ENCODE data around the gene C4orf33. TPM values are rescaled to one million over a fixed set of nuclear protein-coding genes. Genes with fewer than 3 reads are reported as not detected.
A peak's percentile ranks its signal among the peaks of the same experiment; 100 is the strongest.

Gene C4orf33
- total and polyA plus RNA-seq, 4 experiments from 2014 or later, result 4.6 to 7.6 (median 6.0) TPM

GRCh38 chr4:129094347-129094746 is 1.6 kb upstream of the C4orf33 start:
- peak overlapping the region in 6 of 8 donors; percentile 10 to 57 (median 30) for H3K4me3 Mint-ChIP-seq

GRCh38 chr4:129098531-129099001 is 2.6 kb downstream of the C4orf33 start:
- Mint-ChIP-seq H3K27me3 (no peaks in the 10 kb centered on the region), H3K4me3 (peak overlapping the region in 1 of 8 donors; percentile 21), H3K9me3 (no peaks in the 10 kb centered on the region), H3K27ac (no peak overlapping the region), H3K4me1 (peaks cover 14 to 31% (median 22%) of the 10 kb centered on the region in 4 donors), H3K36me3 (peaks cover 5 to 7% of the 10 kb centered on the region in 2 donors)
- POLR2A ChIA-PET (ENCODE audit: partially characterized antibody), result no interaction called here
- Histone ChIP-seq H3K4me1 (ENCODE audit: insufficient read depth, low read length) (peaks cover 26% of the 10 kb centered on the region), H3K36me3 (ENCODE audit: insufficient read depth, low read length) (no peaks in the 10 kb centered on the region), H3K4me3 (ENCODE audit: low read length in 2 of 2) (no peak overlapping the region), H3K27me3 (ENCODE audit: insufficient read depth, low read length) (no peaks in the 10 kb centered on the region), H3K27ac (ENCODE audit: low read depth, low read length) (no peak overlapping the region), H3K9me3 (ENCODE audit: control insufficient read depth in 1 of 2, low read length in 2 of 2) (no peaks in the 10 kb centered on the region)
- intact Hi-C loops (cut with micrococcal nuclease), result no loop called here
- CTCF ChIA-PET (ENCODE audit: partially characterized antibody), result no interaction called here
- no peak for DNase-seq

More at GRCh38 chr4:129094347-129094746, 1.6 kb upstream of the C4orf33 start:
- peak overlapping the region in 2 of 7 donors; percentile 33 to 95 for H3K27ac Mint-ChIP-seq
- CTCF ChIA-PET (ENCODE audit: partially characterized antibody), result interaction anchor here (0.5 to 2.7 kb wide), 3 partner anchors 10 to 1030 kb away, joined by 3 to 9 read pairs (median 5); no protein-coding TSS in a partner anchor
- H3K27me3 Mint-ChIP-seq, result no peaks in the 10 kb centered on the region
- Histone ChIP-seq H3K27me3 (ENCODE audit: insufficient read depth, low read length) (no peaks in the 10 kb centered on the region), H3K4me3 (ENCODE audit: low read length in 2 of 2) (no peak overlapping the region), H3K4me1 (ENCODE audit: insufficient read depth, low read length) (peaks cover 54% of the 10 kb centered on the region), H3K36me3 (ENCODE audit: insufficient read depth, low read length) (no peaks in the 10 kb centered on the region), H3K9me3 (ENCODE audit: control insufficient read depth in 1 of 2, low read length in 2 of 2) (no peaks in the 10 kb centered on the region), H3K27ac (ENCODE audit: low read depth, low read length) (peak overlapping the region; percentile 99)
- H3K4me1 Mint-ChIP-seq, result peaks cover 21 to 37% (median 28%) of the 10 kb centered on the region in 4 donors
- POLR2A ChIA-PET (ENCODE audit: partially characterized antibody), result interaction anchor here (1.6 to 2.9 kb wide), 6 partner anchors 9 to 1129 kb away, joined by 4 to 16 read pairs (median 8); partner anchors contain the start of genes ABHD18, JADE1, LARP1B and MFSD8
- H3K36me3 Mint-ChIP-seq, result peaks cover 0 to 5% of the 10 kb centered on the region in 2 donors
- H3K9me3 Mint-ChIP-seq, result no peaks in the 10 kb centered on the region
- intact Hi-C loops (cut with micrococcal nuclease), result loop anchor here (5.0 kb wide), 1 partner anchor 232 kb away; no protein-coding TSS in a partner anchor
- no peak for DNase-seq

GRCh38 chr4:129109965-129110824 is 14.2 kb downstream of the C4orf33 start:
- Histone ChIP-seq H3K36me3 (ENCODE audit: insufficient read depth, low read length) (no peaks in the 10 kb centered on the region), H3K27ac (ENCODE audit: low read depth, low read length) (no peak overlapping the region), H3K4me3 (ENCODE audit: low read length in 2 of 2) (no peak overlapping the region), H3K9me3 (ENCODE audit: control insufficient read depth in 1 of 2, low read length in 2 of 2) (no peaks in the 10 kb centered on the region), H3K4me1 (ENCODE audit: insufficient read depth, low read length) (no peaks in the 10 kb centered on the region), H3K27me3 (ENCODE audit: insufficient read depth, low read length) (no peaks in the 10 kb centered on the region)
- Mint-ChIP-seq H3K27ac (no peak overlapping the region), H3K4me1 (no peaks in the 10 kb centered on the region), H3K36me3 (peaks cover 12 to 13% of the 10 kb centered on the region in 2 donors), H3K4me3 (no peak overlapping the region), H3K9me3 (no peaks in the 10 kb centered on the region), H3K27me3 (no peaks in the 10 kb centered on the region)
- POLR2A ChIA-PET (ENCODE audit: partially characterized antibody), result no interaction called here
- CTCF ChIA-PET (ENCODE audit: partially characterized antibody), result interaction anchor here (0.9 kb wide), 1 partner anchor 14 kb away, joined by 3 read pairs; the partner anchor contains the start of gene C4orf33
- no peak for DNase-seq
- intact Hi-C loops (cut with micrococcal nuclease), result no loop called here

- Mint-ChIP-seq H3K27ac (no peak overlapping the region), H3K4me1 (no peaks in the 10 kb centered on the region), H3K27me3 (no peaks in the 10 kb centered on the region), H3K36me3 (peaks cover 12 to 13% of the 10 kb centered on the region in 2 donors), H3K9me3 (no peaks in the 10 kb centered on the region), H3K4me3 (no peak overlapping the region)
- CTCF ChIA-PET (ENCODE audit: partially characterized antibody), result interaction anchor here (0.9 kb wide), 1 partner anchor 15 kb away, joined by 3 read pairs; the partner anchor contains the start of gene C4orf33
- no peak overlapping the region for H3K27ac ChIP-seq (ENCODE audit: low read depth, low read length)
- POLR2A ChIA-PET (ENCODE audit: partially characterized antibody), result no interaction called here
- H3K27me3 ChIP-seq (ENCODE audit: insufficient read depth, low read length), result no peaks in the 10 kb centered on the region
- H3K4me1 ChIP-seq (ENCODE audit: insufficient read depth, low read length), result no peaks in the 10 kb centered on the region
- H3K36me3 ChIP-seq (ENCODE audit: insufficient read depth, low read length), result no peaks in the 10 kb centered on the region
- no peak overlapping the region for H3K4me3 ChIP-seq (ENCODE audit: low read length in 2 of 2)
- DNase-seq, result no peak
- H3K9me3 ChIP-seq (ENCODE audit: control insufficient read depth in 1 of 2, low read length in 2 of 2), result no peaks in the 10 kb centered on the region
- intact Hi-C loops (cut with micrococcal nuclease), result no loop called here
These were observed 15.0 kb downstream of the C4orf33 start for GRCh38 chr4:129110931-129111330.

- Mint-ChIP-seq H3K27me3 (no peaks in the 10 kb centered on the region), H3K4me3 (no peak overlapping the region), H3K9me3 (no peaks in the 10 kb centered on the region), H3K27ac (no peak overlapping the region), H3K36me3 (peaks cover 12 to 13% of the 10 kb centered on the region in 2 donors), H3K4me1 (no peaks in the 10 kb centered on the region)
- Histone ChIP-seq H3K4me1 (ENCODE audit: insufficient read depth, low read length) (no peaks in the 10 kb centered on the region), H3K27me3 (ENCODE audit: insufficient read depth, low read length) (no peaks in the 10 kb centered on the region), H3K9me3 (ENCODE audit: control insufficient read depth in 1 of 2, low read length in 2 of 2) (no peaks in the 10 kb centered on the region), H3K4me3 (ENCODE audit: low read length in 2 of 2) (no peak overlapping the region), H3K27ac (ENCODE audit: low read depth, low read length) (no peak overlapping the region), H3K36me3 (ENCODE audit: insufficient read depth, low read length) (no peaks in the 10 kb centered on the region)
- intact Hi-C loops (cut with micrococcal nuclease), result no loop called here
- ChIA-PET CTCF (ENCODE audit: partially characterized antibody) (no interaction called here), POLR2A (ENCODE audit: partially characterized antibody) (interaction anchor here (1.1 kb wide), 1 partner anchor 18 kb away, joined by 4 read pairs; the partner anchor contains the start of gene SCLT1)
- no peak for DNase-seq
These were observed 16.0 kb downstream of the C4orf33 start for GRCh38 chr4:129111919-129112318.

- intact Hi-C loops (cut with micrococcal nuclease), result no loop called here
- Histone ChIP-seq H3K4me1 (ENCODE audit: insufficient read depth, low read length) (no peaks in the 10 kb centered on the region), H3K27me3 (ENCODE audit: insufficient read depth, low read length) (no peaks in the 10 kb centered on the region), H3K4me3 (ENCODE audit: low read length in 2 of 2) (no peak overlapping the region), H3K9me3 (ENCODE audit: control insufficient read depth in 1 of 2, low read length in 2 of 2) (no peaks in the 10 kb centered on the region), H3K27ac (ENCODE audit: low read depth, low read length) (no peak overlapping the region), H3K36me3 (ENCODE audit: insufficient read depth, low read length) (no peaks in the 10 kb centered on the region)
- POLR2A ChIA-PET (ENCODE audit: partially characterized antibody), result no interaction called here
- Mint-ChIP-seq H3K4me1 (no peaks in the 10 kb centered on the region), H3K27ac (no peak overlapping the region), H3K27me3 (no peaks in the 10 kb centered on the region), H3K36me3 (peaks cover 12 to 13% of the 10 kb centered on the region in 2 donors), H3K4me3 (no peak overlapping the region), H3K9me3 (no peaks in the 10 kb centered on the region)
- CTCF ChIA-PET (ENCODE audit: partially characterized antibody), result no interaction called here
- no peak for DNase-seq
These were observed 17.5 kb downstream of the C4orf33 start for GRCh38 chr4:129113434-129113833.

- Histone ChIP-seq H3K36me3 (ENCODE audit: insufficient read depth, low read length) (no peaks in the 10 kb centered on the region), H3K27ac (ENCODE audit: low read depth, low read length) (no peak overlapping the region), H3K4me1 (ENCODE audit: insufficient read depth, low read length) (no peaks in the 10 kb centered on the region), H3K4me3 (ENCODE audit: low read length in 2 of 2) (no peak overlapping the region), H3K9me3 (ENCODE audit: control insufficient read depth in 1 of 2, low read length in 2 of 2) (no peaks in the 10 kb centered on the region), H3K27me3 (ENCODE audit: insufficient read depth, low read length) (no peaks in the 10 kb centered on the region)
- Mint-ChIP-seq H3K9me3 (no peaks in the 10 kb centered on the region), H3K27ac (peak overlapping the region in 1 of 7 donors; percentile 37), H3K4me3 (peak overlapping the region in 1 of 8 donors; percentile 18), H3K27me3 (no peaks in the 10 kb centered on the region), H3K36me3 (peaks cover 12 to 13% of the 10 kb centered on the region in 2 donors), H3K4me1 (no peaks in the 10 kb centered on the region)
- ChIA-PET CTCF (ENCODE audit: partially characterized antibody) (no interaction called here), POLR2A (ENCODE audit: partially characterized antibody) (no interaction called here)
- intact Hi-C loops (cut with micrococcal nuclease), result no loop called here
- DNase-seq, result no peak
These were observed 18.0 kb downstream of the C4orf33 start for GRCh38 chr4:129113919-129114318.
